ENCODE measurements around the gene EAF1.
"Not testable (repeated sequence)": the region's sequence is repeated elsewhere in the genome, so short reads cannot be mapped to it uniquely, and the experiment has no call there.

EAF1 gene

DNA sequence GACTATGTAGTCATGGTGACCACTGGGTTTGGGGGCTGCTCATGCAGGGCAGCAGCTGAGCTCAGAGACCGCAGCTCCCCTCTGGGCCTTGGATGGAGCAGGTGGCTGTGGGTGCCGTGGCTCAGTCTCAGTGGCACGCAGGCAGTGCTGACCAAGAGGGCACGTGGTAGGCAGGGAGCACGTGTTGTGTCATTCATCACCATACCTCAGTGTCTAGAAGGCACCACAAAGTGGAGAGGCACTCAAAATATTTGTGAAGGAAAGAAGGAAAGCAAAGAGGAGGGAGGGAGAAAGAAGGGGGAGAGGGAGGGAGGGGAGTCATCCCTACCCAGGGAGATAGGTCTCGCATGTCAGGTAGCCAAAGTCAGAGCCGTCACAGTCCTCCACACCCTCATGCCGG, 26.1 kb downstream of the EAF1 start:
- no peak for DNase-seq

DNA sequence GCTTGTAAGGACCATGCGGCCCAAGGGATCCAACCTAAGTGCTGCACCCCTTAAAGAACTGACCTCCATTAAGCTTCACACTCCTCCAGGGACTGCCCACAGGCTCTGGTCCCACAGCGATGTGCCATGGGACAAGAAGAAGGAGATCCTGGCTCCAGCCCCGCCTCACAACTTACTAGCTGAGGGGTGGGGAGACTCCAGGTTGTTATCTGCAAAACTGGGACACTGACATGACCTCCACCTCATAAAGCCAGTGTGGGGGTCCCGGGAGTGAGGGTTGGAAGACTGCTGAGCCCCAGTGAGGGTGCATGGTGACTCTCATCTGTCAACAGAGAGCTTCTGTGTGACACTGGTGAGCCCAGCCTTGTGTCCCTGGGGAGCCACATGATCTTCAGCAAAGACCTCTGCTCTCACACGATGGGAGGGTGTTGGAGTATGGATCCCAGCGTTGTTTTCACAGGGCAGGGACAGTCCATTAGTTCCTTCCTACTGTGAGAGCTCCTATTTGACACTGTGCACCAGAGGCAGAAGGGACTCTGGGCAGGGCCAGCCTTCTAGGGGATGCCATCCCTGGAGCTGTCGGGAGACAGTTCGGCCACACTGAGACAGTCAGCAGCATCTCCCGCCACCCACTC, 26.7 kb downstream of the EAF1 start:
- no peak for DNase-seq

- no peak for DNase-seq
Measured at GRCh38 chr3:15454965-15455364, 27.6 kb downstream of the EAF1 start.

DNA sequence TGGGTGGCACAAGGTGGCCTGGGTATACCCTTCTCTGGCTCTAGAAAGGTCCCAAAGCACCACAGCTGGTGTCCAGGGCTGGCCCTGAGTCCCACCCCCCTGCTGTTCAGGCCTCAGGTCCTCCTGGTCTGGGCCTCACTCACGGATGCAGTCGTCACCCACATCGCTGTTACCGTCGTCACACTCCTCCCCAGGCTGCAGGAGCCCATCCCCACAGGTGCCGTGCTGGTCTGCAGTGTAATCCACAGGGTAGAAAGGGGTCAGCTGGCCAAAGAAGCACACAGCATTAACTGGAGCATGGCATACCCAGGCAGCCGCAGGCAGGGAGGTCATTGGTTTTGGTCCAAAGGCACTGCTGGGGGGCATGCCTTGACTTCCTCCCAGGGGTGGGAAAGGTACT, 28.4 kb downstream of the EAF1 start:
- DNase-seq = no peak

DNA sequence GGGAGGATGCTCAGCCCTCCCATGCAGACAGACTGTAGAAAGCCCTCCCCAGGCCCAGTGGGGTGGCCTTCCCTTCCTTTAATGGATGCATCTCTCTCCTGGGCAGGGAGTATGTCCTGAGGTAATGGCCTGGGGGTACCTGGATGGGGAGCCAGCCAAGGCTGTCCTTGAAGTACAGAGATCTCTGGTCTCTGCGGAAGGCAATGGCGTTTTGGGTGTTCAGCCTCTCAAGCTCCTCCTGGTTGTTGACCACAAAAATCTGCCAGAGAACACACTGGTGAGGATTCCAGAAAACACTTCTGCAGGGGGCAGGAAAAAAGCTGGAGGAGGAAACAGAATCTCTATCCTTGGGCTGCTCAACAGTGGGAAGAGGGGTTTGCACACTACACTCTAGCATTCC, 28.9 kb downstream of the EAF1 start:
- DNase-seq = no peak

DNA sequence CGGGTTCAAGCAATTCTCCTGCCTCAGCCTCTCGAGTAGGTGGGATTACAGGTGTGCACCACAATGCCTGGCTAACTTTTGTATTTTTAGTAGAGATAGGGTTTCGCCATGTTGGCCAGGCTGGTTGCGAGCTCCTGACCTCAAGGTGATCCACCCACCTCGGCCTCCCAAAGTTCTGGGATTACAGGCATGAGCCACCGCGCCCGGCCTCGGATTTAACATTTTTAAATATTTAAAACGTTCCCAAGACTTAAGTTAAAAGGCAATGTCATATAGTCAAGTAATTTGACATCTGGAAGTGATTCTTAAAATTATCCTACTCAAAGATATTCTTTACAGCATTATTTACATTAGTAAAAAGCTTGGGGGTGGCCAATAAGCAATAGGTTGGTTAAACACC, 29.5 kb downstream of the EAF1 start:
- not testable (repeated sequence) for DNase-seq

GRCh38 chr3:15458212-15458780, 30.9 kb downstream of the EAF1 start:
- no peak for DNase-seq

GRCh38 chr3:15460891-15461531, 33.6 kb downstream of the EAF1 start:
- no peak for DNase-seq

DNA sequence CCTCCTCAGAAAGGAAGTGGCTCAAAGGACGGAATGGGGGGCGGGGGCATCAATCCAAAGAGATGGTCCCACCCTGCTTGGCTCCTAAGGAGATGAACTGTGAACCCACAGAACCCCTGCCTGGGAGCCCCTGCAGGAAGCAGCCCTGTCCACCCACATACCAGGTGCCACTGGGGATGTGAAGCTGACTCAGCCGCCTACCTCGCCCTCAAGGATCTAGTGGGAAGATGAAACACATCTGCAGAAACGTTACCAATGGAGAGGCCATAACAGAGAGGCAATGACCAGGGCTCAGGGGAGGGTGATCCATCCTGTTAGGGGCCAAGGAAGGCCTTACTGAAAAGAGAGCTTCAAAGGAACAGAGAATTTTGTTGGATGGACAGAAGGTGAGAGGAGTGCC, 35.1 kb downstream of the EAF1 start:
- no peak for DNase-seq

- no peak for DNase-seq
Measured at GRCh38 chr3:15465876-15466585, 38.6 kb downstream of the EAF1 start.

DNA sequence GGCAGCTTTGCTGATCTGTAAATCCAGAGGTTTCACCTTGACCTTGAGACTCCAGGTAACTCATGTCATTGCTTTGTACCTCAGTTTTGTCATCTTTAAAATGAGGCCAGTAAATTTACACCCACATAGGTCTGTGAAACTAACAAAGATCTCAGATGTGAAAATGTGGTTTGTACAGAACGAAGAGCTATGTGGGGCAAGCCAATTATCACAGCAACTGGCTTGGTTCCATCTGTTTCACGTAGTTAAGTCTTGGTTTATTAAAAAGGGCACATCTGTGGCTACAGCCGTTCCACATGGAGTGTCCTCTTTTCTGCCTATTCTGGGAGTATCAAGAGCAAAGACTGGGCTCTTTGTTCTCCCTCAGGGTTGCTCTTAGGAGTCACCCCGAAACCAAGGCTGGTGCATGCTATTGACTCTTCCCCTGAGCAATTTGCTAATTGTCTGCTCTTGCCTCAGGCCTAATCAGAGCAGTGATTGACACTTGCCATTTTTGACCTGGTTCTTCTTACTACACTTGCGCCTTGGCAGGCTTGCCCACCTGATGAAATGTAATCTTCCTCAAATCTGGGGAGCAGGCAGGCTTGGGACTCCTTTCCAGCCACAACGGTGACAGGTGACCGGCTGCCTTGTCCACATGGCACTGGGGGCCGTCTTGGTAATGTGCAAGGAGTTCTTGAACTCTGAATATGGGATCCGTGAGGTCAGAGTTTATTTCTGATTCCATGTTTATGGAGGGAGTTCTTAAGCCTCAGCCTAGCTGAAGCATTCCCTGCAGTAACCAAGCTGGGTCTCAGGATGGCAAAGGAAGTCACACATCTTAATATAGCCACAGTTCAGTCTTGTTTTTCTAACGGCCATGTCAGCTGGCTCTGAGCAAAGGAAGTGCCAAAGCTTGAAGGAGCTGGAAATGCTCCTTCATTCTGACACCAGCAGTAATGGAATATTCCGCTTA, 40.1 kb downstream of the EAF1 start:
- no peak for DNase-seq

DNA sequence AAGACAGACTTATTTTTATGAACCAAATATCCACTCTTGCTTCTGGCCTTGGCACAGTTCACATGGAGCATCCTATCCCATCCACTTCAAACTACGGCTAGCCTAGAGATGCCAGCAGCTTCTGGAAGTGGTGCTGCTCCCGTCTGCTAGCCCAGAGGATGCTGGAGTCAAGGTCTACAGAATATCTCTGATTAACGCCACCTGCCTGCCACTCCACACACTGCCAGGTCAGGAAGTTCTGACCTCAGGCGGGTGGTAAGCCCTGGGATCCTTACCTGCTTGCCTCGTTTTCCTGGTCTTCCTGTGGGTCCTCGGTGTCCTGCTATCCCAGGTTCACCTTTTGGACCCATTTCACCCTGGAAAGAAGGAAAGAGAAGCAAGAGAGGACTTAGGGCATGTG, 42.9 kb downstream of the EAF1 start:
- DNase-seq = no peak

GRCh38 chr3:15470849-15471248, 43.5 kb downstream of the EAF1 start:
- DNase-seq = no peak

DNA sequence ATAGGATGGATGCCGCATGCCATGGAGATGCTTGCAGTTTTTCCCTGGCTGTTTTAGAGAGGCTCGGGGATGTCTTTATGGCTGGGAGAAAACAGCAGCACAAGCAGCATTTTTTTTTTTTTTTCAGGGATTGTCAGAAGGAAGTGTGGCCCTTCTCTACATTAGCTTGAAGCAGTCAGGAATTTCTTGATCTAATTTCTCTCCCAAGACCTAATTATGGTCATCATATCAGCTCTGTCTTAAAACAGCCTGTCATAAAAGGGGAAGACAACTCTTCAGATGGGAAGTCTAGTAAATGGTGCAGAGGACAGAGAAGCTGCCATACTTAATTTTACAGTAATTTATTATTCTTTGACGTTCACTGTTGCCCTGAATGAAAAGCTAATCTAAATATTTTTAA, 44.5 kb downstream of the EAF1 start:
- no peak for DNase-seq

DNA sequence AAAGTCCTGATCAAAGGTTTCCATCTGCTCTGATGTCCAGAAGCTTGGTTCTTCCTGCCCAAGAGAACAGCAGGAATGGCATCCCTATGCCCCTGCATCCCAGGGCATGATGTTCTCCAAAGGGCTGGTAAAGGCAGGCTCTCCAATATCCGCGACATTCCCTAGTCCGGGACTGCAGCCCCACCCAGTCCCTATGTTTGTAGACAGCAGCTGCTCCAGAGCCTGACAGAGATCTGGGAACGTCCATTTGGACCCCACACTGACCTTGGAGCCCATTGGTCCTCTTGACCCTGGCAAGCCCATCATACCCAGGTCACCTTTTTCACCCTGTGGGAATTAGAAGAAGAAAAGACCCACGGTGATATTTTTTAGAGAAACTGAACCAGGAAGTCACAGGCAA, 47.8 kb downstream of the EAF1 start:
- no peak for DNase-seq

GRCh38 chr3:15476378-15476777, 49.0 kb downstream of the EAF1 start:
- no peak for DNase-seq

DNA sequence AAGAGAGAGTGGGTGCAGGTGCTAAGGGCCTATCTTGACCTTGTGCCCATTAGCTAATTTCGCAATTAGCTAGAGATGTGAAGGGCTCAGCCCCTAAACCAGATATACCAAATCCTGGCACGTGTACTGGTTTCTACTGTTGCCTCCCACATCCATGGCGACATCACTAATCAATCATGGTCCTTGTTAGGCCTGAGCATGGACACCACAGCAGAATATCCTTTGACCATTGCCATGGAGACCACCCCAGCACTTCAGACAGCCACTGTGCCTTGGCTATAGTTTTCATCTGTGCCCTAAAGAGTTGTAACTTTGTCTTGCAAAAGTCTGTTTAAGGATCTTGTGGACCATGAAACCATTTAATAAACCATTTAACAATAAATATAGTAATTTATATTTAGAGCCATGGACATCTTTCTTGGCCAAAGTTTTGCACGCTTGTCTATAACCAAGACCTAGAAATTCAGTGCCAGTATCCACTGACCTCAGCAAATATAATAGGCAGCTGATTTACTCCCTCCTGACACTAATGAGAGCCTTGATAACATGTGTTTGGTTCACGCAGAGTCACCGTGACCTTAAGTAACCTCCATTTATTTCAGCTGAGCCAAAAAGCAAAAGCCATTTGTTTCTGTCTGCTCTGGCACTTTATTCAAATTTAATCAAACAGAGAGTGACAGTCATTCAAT, 50.7 kb downstream of the EAF1 start:
- no peak for DNase-seq

GRCh38 chr3:15478640-15478979, 51.2 kb downstream of the EAF1 start:
- no peak for DNase-seq

GRCh38 chr3:15479400-15480224, 52.2 kb downstream of the EAF1 start:
- DNase-seq = no peak

GRCh38 chr3:15484551-15484950, 57.2 kb downstream of the EAF1 start:
- DNase-seq = not testable (repeated sequence)

DNA sequence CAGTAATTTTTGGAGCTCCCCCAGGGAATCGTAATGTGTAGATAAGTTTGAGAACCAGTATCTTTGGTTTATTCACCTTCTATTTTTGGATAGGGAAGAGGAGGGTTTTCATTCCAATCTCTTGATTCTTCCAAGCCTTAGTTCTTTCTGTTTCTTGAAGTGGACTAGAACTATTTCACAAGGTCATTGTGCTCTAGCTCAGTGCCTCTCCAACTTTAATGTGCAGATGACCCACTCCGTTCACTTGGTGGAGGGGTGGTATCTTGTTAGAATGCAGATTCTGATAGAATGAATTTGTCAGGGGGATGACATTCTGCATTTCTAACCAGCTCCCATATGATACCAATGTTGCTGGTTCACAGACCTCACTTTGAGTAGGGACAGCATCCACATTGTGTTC, 58.6 kb downstream of the EAF1 start:
- no peak for DNase-seq

- DNase-seq = no peak
Measured at GRCh38 chr3:15486979-15487378, 59.6 kb downstream of the EAF1 start.
